Muscle layer of colon (tissue), 2 donors: Measurements from ENCODE around the gene KRT28.

Source experiments
- H3K27ac ChIP-seq: one replicate; pipeline ENCODE4 v1.7.0; 2013; ENCODE audit warnings: low read depth, mild to moderate bottlenecking, low read length, moderate library complexity
- H3K27me3 ChIP-seq, 2 donors: one replicate each; pipeline ENCODE4 v1.7.0; 2013; ENCODE audit warnings: low read length in 2 of 2, mild to moderate bottlenecking in 2 of 2; ENCODE audit not compliant: insufficient read depth in 2 of 2, control insufficient read depth in 1 of 2
- H3K36me3 ChIP-seq: one replicate; pipeline ENCODE4 v1.7.0; 2013; ENCODE audit warnings: mild to moderate bottlenecking, low read length; ENCODE audit not compliant: insufficient read depth
- H3K4me1 ChIP-seq: one replicate; pipeline ENCODE4 v1.7.0; 2013; ENCODE audit warnings: mild to moderate bottlenecking, low read length; ENCODE audit not compliant: insufficient read depth
- H3K4me3 ChIP-seq, 2 donors: one replicate each; pipeline ENCODE4 v1.7.0; 2013; ENCODE audit warnings: low read length in 2 of 2, low read depth in 1 of 2, mild to moderate bottlenecking in 1 of 2, moderate library complexity in 1 of 2
- H3K9ac ChIP-seq: one replicate; pipeline ENCODE4 v1.7.0; 2013; ENCODE audit warnings: low read length
- H3K9me3 ChIP-seq: one replicate; pipeline ENCODE4 v1.7.0; 2013; ENCODE audit warnings: mild to moderate bottlenecking, low read length
- donor health status: abdominal sarcoma.
- donor health status: Adenocarcinoma of cecum.

Gene KRT28

GRCh38 chr17:40828454-40829044 lies 28.8 kb upstream of the KRT28 start:
- Histone ChIP-seq H3K36me3 (no peaks in the 10 kb centered on the region), H3K4me3 (no peak overlapping the region), H3K9me3 (no peaks in the 10 kb centered on the region), H3K27ac (no peak overlapping the region), H3K27me3 (no peaks in the 10 kb centered on the region), H3K9ac (no peak overlapping the region), H3K4me1 (no peaks in the 10 kb centered on the region)

GRCh38 chr17:40827746-40828453 lies 28.1 kb upstream of the KRT28 start:
- H3K27me3 ChIP-seq, result no peaks in the 10 kb centered on the region
- H3K9ac ChIP-seq, result no peak overlapping the region
- H3K9me3 ChIP-seq, result no peaks in the 10 kb centered on the region
- no peaks in the 10 kb centered on the region for H3K36me3 ChIP-seq
- H3K27ac ChIP-seq, result no peak overlapping the region
- no peak overlapping the region for H3K4me3 ChIP-seq
- H3K4me1 ChIP-seq, result no peaks in the 10 kb centered on the region

- Histone ChIP-seq H3K27ac (no peak overlapping the region), H3K36me3 (no peaks in the 10 kb centered on the region), H3K4me1 (no peaks in the 10 kb centered on the region), H3K9me3 (no peaks in the 10 kb centered on the region), H3K9ac (no peak overlapping the region), H3K4me3 (no peak overlapping the region), H3K27me3 (no peaks in the 10 kb centered on the region)
Observed at GRCh38 chr17:40825599-40825998, 25.8 kb upstream of the KRT28 start.

GRCh38 chr17:40824015-40824832 lies 24.5 kb upstream of the KRT28 start:
- no peak overlapping the region for H3K4me3 ChIP-seq
- H3K9ac ChIP-seq, result no peak overlapping the region
- H3K36me3 ChIP-seq, result no peaks in the 10 kb centered on the region
- H3K4me1 ChIP-seq, result no peaks in the 10 kb centered on the region
- no peak overlapping the region for H3K27ac ChIP-seq
- H3K9me3 ChIP-seq, result no peaks in the 10 kb centered on the region
- no peaks in the 10 kb centered on the region for H3K27me3 ChIP-seq

- Histone ChIP-seq H3K27ac (no peak within 1 kb of the TSS), H3K9ac (no peak within 1 kb of the TSS), H3K4me3 (no peak within 1 kb of the TSS), H3K4me1 (peaks cover 6% of the 10 kb centered on the region), H3K36me3 (peaks cover 3% of the 10 kb centered on the region), H3K9me3 (no peaks in the 10 kb centered on the region), H3K27me3 (no peaks in the 10 kb centered on the region)
Observed at GRCh38 chr17:40822132-40822812, 22.5 kb upstream of the KRT28 start, which contains the start of gene KRT10. Gene KRT10, minus strand, starts transcription at chr17:40822614. Its CDS starts 29 bp downstream, at chr17:40822585.

- Histone ChIP-seq H3K4me3 (no peak overlapping the region), H3K9ac (no peak overlapping the region), H3K4me1 (peaks cover 6% of the 10 kb centered on the region), H3K27ac (no peak overlapping the region), H3K9me3 (no peaks in the 10 kb centered on the region), H3K36me3 (peaks cover 10% of the 10 kb centered on the region), H3K27me3 (no peaks in the 10 kb centered on the region)
Observed at GRCh38 chr17:40821536-40821935, 21.8 kb upstream of the KRT28 start.

- Histone ChIP-seq H3K27me3 (no peaks in the 10 kb centered on the region), H3K27ac (no peak overlapping the region), H3K4me3 (no peak overlapping the region), H3K9ac (no peak overlapping the region), H3K36me3 (peaks cover 11% of the 10 kb centered on the region), H3K9me3 (no peaks in the 10 kb centered on the region), H3K4me1 (peaks cover 6% of the 10 kb centered on the region)
Observed at GRCh38 chr17:40820228-40820838, 20.6 kb upstream of the KRT28 start.

GRCh38 chr17:40819528-40820125 lies 19.9 kb upstream of the KRT28 start:
- H3K9ac ChIP-seq, result no peak overlapping the region
- H3K4me3 ChIP-seq, result peak overlapping the region; percentile 38 to 76
- no peaks in the 10 kb centered on the region for H3K27me3 ChIP-seq
- H3K4me1 ChIP-seq, result peaks cover 6% of the 10 kb centered on the region
- no peak overlapping the region for H3K27ac ChIP-seq
- no peaks in the 10 kb centered on the region for H3K9me3 ChIP-seq
- H3K36me3 ChIP-seq, result peaks cover 11% of the 10 kb centered on the region

GRCh38 chr17:40818733-40819527 lies 19.2 kb upstream of the KRT28 start:
- Histone ChIP-seq H3K9ac (peak overlapping the region; percentile 10), H3K9me3 (no peaks in the 10 kb centered on the region), H3K4me1 (peaks cover 6% of the 10 kb centered on the region), H3K27me3 (no peaks in the 10 kb centered on the region), H3K27ac (peak overlapping the region; percentile 83), H3K4me3 (peak overlapping the region; percentile 80 to 92), H3K36me3 (peaks cover 11% of the 10 kb centered on the region)

- Histone ChIP-seq H3K9me3 (no peaks in the 10 kb centered on the region), H3K4me3 (peak overlapping the region; percentile 80 to 92), H3K27ac (peak overlapping the region; percentile 83), H3K4me1 (peaks cover 6% of the 10 kb centered on the region), H3K36me3 (peaks cover 11% of the 10 kb centered on the region), H3K9ac (peak overlapping the region; percentile 10), H3K27me3 (no peaks in the 10 kb centered on the region)
Observed at GRCh38 chr17:40818343-40818732, 18.6 kb upstream of the KRT28 start.
